Breast epithelium (tissue), 3 donors: Measurements from ENCODE around the gene RAI1.

Source experiments
- CTCF ChIP-seq, 3 donors: fragments of 450-650 bp; IDR thresholded peaks; one replicate each; pipeline ENCODE4 v1.5.1; 2016 to 2017; ENCODE audit warnings: antibody characterized with exemption in 3 of 3, mild to moderate bottlenecking in 3 of 3, moderate library complexity in 3 of 3
- POLR2A ChIP-seq: fragments of 450-650 bp; IDR thresholded peaks from one replicate; pipeline ENCODE4 v1.6.1; 2016; ENCODE audit warnings: antibody characterized with exemption, mild to moderate bottlenecking, moderate library complexity
- POLR2AphosphoS5 ChIP-seq, 3 donors: sonication (generic); formaldehyde crosslinking; IDR thresholded peaks; one replicate each; pipeline ENCODE4 v1.6.1; 2017; ENCODE audit warnings: antibody characterized with exemption in 3 of 3

DNA sequence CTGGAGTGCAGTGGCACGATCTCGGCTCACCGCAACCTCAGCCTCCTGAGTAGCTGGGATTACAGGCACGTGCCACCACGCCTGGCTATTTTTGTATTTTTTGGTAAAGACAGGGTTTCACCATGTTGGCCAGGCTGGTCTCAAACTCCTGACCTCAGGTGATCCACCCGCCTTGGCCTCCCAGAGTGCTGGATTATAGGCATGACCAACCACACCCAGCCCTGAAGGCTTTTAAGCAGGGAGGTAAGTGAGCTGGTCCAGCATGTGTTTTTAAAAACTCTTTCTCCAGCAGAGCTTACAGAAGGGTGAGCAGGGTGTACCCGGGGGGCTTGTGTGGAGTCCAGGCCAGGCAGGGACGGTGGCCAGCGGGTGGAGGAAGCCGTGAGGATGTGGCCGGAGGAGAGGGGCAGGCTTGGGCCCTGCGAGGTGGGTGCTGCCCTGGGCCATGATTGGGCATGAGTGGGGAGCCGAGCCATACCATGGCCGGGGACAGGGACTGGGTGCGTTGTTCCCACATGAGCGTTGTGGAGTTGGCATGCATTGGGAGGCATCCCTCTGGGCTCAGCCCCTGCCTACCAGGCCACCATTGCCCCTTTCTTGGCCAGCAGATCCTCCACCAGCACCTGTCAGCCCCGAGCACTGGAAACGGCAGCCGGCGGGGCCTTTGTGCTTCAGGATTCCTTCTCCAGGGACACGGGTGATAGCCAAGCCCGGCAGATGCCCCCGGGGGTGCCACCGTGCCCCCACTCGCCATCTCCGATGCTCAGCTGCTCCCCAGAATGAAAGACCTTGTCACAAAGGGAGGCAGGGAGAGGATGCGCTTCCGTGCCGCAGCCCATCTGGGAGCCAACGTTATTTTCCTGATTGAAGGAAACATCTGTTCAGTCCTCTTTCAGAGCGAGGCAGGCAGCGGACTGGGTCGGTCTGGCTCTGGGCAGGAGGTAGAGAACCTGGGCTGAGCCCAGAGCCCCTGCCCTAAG is 64.5 kb downstream of the RAI1 start:
- no peak for TF ChIP-seq CTCF (IDR thresholded peaks at IDR 0.05)
- TF ChIP-seq POLR2AphosphoS5 (IDR thresholded peaks at IDR 0.05) = no peak
- TF ChIP-seq POLR2A = no peak
